HG03565 (cell line): ENCODE data around the gene SMAD7.

Experiments
- ATAC-seq: cut with Tn5 transposase; IDR thresholded peaks from one replicate; pipeline ENCODE4 v1.9.1; 2021; ENCODE audit warnings: mild to moderate bottlenecking, moderate library complexity; ENCODE audit not compliant: unreplicated experiment

Gene SMAD7

GRCh38 chr18:48899558-48900174, 51.1 kb downstream of the SMAD7 start:
- ATAC-seq: no peak

GRCh38 chr18:48898521-48898920, 52.2 kb downstream of the SMAD7 start:
- ATAC-seq: no peak

GRCh38 chr18:48897531-48897930, 53.2 kb downstream of the SMAD7 start:
- ATAC-seq: no peak

GRCh38 chr18:48896875-48897511, 53.8 kb downstream of the SMAD7 start:
- no peak for ATAC-seq

GRCh38 chr18:48896326-48896874, 54.4 kb downstream of the SMAD7 start:
- no peak for ATAC-seq

GRCh38 chr18:48894799-48895346, 55.9 kb downstream of the SMAD7 start:
- no peak for ATAC-seq

- ATAC-seq: no peak
Observed at GRCh38 chr18:48893608-48894600, 56.9 kb downstream of the SMAD7 start.

GRCh38 chr18:48893061-48893607, 57.6 kb downstream of the SMAD7 start:
- ATAC-seq: no peak

- no peak for ATAC-seq
Observed at GRCh38 chr18:48892146-48892855, 58.5 kb downstream of the SMAD7 start.

- ATAC-seq: no peak
Observed at GRCh38 chr18:48891721-48892120, 59.0 kb downstream of the SMAD7 start.

- ATAC-seq: no peak
Observed at GRCh38 chr18:48889981-48890762, 60.6 kb downstream of the SMAD7 start.

- no peak for ATAC-seq
Observed at GRCh38 chr18:48889115-48889941, 61.4 kb downstream of the SMAD7 start.

GRCh38 chr18:48888773-48889080, 62.0 kb downstream of the SMAD7 start:
- no peak for ATAC-seq

GRCh38 chr18:48887905-48888772, 62.6 kb downstream of the SMAD7 start:
- ATAC-seq: no peak

GRCh38 chr18:48887294-48887904, 63.4 kb downstream of the SMAD7 start:
- no peak for ATAC-seq

- ATAC-seq: no peak
Observed at GRCh38 chr18:48886520-48887293, 64.1 kb downstream of the SMAD7 start.
